Left ventricle myocardium inferior (tissue), 1 donor: ENCODE data around the gene CD93. TPM values are rescaled to one million over a fixed set of nuclear protein-coding genes. Genes with fewer than 3 reads are reported as not detected.

Experiments
- DNase-seq: peaks from one replicate; pipeline ENCODE4 v3.0.0-alpha.2; 2020
- H3K27ac ChIP-seq: fragments of 200-600 bp; replicated peaks from 2 replicates; pipeline ENCODE4 v1.8.0; 2021
- H3K27me3 ChIP-seq: fragments of 200-600 bp; 2 replicates; pipeline ENCODE4 v1.8.0; 2021; ENCODE audit warnings: low read depth
- H3K36me3 ChIP-seq: fragments of 200-600 bp; 2 replicates; pipeline ENCODE4 v1.8.0; 2021
- H3K4me1 ChIP-seq: fragments of 200-600 bp; 2 replicates; pipeline ENCODE4 v1.8.0; 2021
- H3K4me3 ChIP-seq: fragments of 200-600 bp; 2 replicates; pipeline ENCODE4 v1.8.0; 2021; ENCODE audit warnings: mild to moderate bottlenecking, moderate library complexity
- H3K9me3 ChIP-seq: fragments of 200-600 bp; replicated peaks from 2 replicates; pipeline ENCODE4 v1.8.0; 2021
- CTCF ChIP-seq: fragments of 200-600 bp; IDR thresholded peaks from 2 replicates; pipeline ENCODE4 v1.8.0; 2021; ENCODE audit warnings: antibody characterized with exemption, mild to moderate bottlenecking, borderline replicate concordance
- intact Hi-C: fragments of 100-400 bp; cut with micrococcal nuclease; formaldehyde crosslinking; loops from one replicate; pipeline ENCODE4 v1.11.0; 2022
- total RNA-seq: library from RNA; stranded (reverse); fragmentation: NEBNext Ultra II Directional; extraction: Animal tissue kit (Norgen Biotek cat#: 25700); gene quantifications from one replicate; pipeline ENCODE4 v1.2.1, GENCODE V29; 2021
- donor health status: DM: no; HTN: yes; CAD: no; lungs with severe emphysema.

The CD93 gene
- total RNA-seq, 1 donor from 2014 or later, result 35.7 TPM

- TF ChIP-seq CTCF, result no peak
- peaks cover 58% of the 10 kb centered on the region for H3K4me1 ChIP-seq
- H3K27me3 ChIP-seq, result peaks cover 5% of the 10 kb centered on the region
- no peak overlapping the region for H3K4me3 ChIP-seq
- H3K36me3 ChIP-seq, result no peaks in the 10 kb centered on the region
- no peaks in the 10 kb centered on the region for H3K9me3 ChIP-seq
- DNase-seq, result no peak
- intact Hi-C loops, result no loop called here
- no peak overlapping the region for H3K27ac ChIP-seq
Observed at GRCh38 chr20:23122321-23122720, 36.2 kb upstream of the CD93 start.

GRCh38 chr20:23121751-23122320 lies 35.7 kb upstream of the CD93 start:
- intact Hi-C loops, result no loop called here
- no peaks in the 10 kb centered on the region for H3K9me3 ChIP-seq
- H3K27ac ChIP-seq, result no peak overlapping the region
- peaks cover 5% of the 10 kb centered on the region for H3K27me3 ChIP-seq
- peaks cover 56% of the 10 kb centered on the region for H3K4me1 ChIP-seq
- no peak for DNase-seq
- H3K4me3 ChIP-seq, result no peak overlapping the region
- H3K36me3 ChIP-seq, result no peaks in the 10 kb centered on the region
- TF ChIP-seq CTCF, result no peak

- Histone ChIP-seq H3K4me3 (no peak overlapping the region), H3K27ac (peak overlapping the region; percentile 86), H3K4me1 (peaks cover 52% of the 10 kb centered on the region), H3K9me3 (no peaks in the 10 kb centered on the region), H3K27me3 (peaks cover 5% of the 10 kb centered on the region), H3K36me3 (no peaks in the 10 kb centered on the region)
- no peak for DNase-seq
- TF ChIP-seq CTCF, result no peak
- intact Hi-C loops, result no loop called here
Observed at GRCh38 chr20:23120936-23121750, 35.0 kb upstream of the CD93 start.

GRCh38 chr20:23120261-23120660 lies 34.1 kb upstream of the CD93 start:
- peak overlapping the region; percentile 86 for H3K27ac ChIP-seq
- intact Hi-C loops, result no loop called here
- peaks cover 5% of the 10 kb centered on the region for H3K27me3 ChIP-seq
- no peak for DNase-seq
- H3K36me3 ChIP-seq, result no peaks in the 10 kb centered on the region
- H3K4me3 ChIP-seq, result no peak overlapping the region
- H3K9me3 ChIP-seq, result no peaks in the 10 kb centered on the region
- H3K4me1 ChIP-seq, result peaks cover 43% of the 10 kb centered on the region
- TF ChIP-seq CTCF, result no peak

- no peak for DNase-seq
- Histone ChIP-seq H3K4me3 (no peak overlapping the region), H3K4me1 (peaks cover 40% of the 10 kb centered on the region), H3K9me3 (no peaks in the 10 kb centered on the region), H3K27me3 (peaks cover 5% of the 10 kb centered on the region), H3K36me3 (no peaks in the 10 kb centered on the region), H3K27ac (peak overlapping the region; percentile 86)
- intact Hi-C loops, result no loop called here
- TF ChIP-seq CTCF, result no peak
Observed at GRCh38 chr20:23119456-23120216, 33.5 kb upstream of the CD93 start.
